ENCODE measurements around the gene F7. TPM values are rescaled to one million over a fixed set of nuclear protein-coding genes. Genes with fewer than 3 reads are reported as not detected.
A peak's percentile ranks its signal among the peaks of the same experiment; 100 is the strongest.

Gene F7
- total and polyA plus RNA-seq, 2 donors (not counting 1 experiment from before 2014, with no cell fraction given), result not detected

DNA sequence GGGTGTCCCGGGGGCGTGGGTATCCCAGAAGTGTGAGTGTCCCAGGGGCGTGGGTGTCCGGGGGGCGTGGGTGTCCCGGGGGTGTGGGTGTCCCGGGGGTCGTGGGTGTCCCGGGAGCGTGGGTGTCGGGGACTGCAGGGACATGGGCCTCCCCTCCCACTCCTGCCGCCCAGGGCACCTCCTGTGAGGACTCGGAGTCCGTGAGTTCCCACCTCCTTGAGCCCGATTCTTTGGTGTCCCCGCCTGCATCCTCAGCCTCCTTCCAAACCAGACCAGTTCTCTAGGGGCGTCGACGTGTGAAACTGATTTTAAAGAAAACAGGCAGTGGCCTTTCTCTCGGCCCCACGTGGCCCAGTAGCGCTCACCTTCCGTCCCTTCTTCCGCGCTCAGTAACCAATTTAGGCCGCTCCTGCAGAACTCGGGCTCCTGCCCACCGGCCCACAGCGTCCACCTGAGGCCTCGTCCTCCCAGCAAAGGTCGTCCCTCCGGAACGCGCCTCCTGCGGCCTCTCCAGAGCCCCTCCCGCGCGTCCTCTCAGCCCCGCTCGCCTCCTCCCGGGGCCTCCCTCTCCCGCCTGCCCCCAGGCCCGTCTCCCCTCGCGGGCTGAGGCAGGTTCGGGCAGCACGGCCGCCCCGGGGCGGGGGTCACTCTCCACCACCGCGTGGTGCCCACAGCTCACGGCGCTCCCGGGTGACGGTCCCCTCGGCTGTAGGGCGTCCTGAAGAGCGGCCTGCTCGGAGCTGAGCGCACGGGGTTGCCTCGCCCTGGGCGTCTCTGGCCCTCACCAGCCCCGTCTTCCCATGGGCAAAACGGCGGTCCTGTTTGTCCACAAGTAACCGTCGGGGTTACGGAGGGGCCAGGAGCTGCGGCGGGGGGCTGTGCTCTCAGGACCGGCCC lies 3.8 kb downstream of the F7 start:
- peaks cover 0 to 3% of the 10 kb centered on the region in 2 donors for H3K4me1 ChIP-seq (ENCODE audit: control insufficient read depth in 2 of 2, insufficient read depth in 2 of 2, low read length in 2 of 2)
- no peaks in the 10 kb centered on the region for H3K79me2 ChIP-seq (ENCODE audit: control insufficient read depth, insufficient read depth, low read length)
- H3K27ac ChIP-seq (ENCODE audit: low read length in 2 of 2), result no peak overlapping the region
- ATAC-seq (ENCODE audit: low read depth) (no peak), DNase-seq (no peak)
- H3K4me1 Mint-ChIP-seq, result no peaks in the 10 kb centered on the region
- H3K27me3 Mint-ChIP-seq, result peaks cover 3% of the 10 kb centered on the region
- no peak overlapping the region for H3K4me3 ChIP-seq (ENCODE audit: control extremely low read depth in 1 of 5, extremely low read depth in 1 of 5, insufficient read depth in 1 of 5, low read depth in 2 of 5, low read length in 4 of 5)
- H2AFZ ChIP-seq (ENCODE audit: insufficient read depth, low read depth, low read length, poor library complexity, severe bottlenecking), result no peak overlapping the region
- no peaks in the 10 kb centered on the region for H4K20me1 ChIP-seq (ENCODE audit: control insufficient read depth, insufficient read depth, low read length, poor library complexity, severe bottlenecking)
- H3K27ac Mint-ChIP-seq, result no peak overlapping the region
- no peak overlapping the region for H3K9ac ChIP-seq (ENCODE audit: low read length)
- ChIA-PET CTCF (no interaction called here), POLR2A (no interaction called here)
- no peaks in the 10 kb centered on the region for H3K36me3 ChIP-seq (replicated peaks in 1 of 2; ENCODE audit: control extremely low read depth in 1 of 2, control insufficient read depth in 1 of 2, extremely low read depth in 1 of 2, insufficient read depth in 2 of 2, low read length in 1 of 2)
- peaks cover 0 to 19% (median 2%) of the 10 kb centered on the region in 4 experiments for H3K27me3 ChIP-seq (replicated peaks in 1 of 4; ENCODE audit: control extremely low read depth in 1 of 4, control insufficient read depth in 3 of 4, insufficient read depth in 4 of 4, low read length in 3 of 4)
- intact Hi-C loops (cut with micrococcal nuclease), result no loop called here
- TF ChIP-seq CTCF (IDR thresholded peaks at IDR 0.05) (no peak), EZH2 (IDR thresholded peaks at IDR 0.05; ENCODE audit: borderline replicate concordance, insufficient read depth, low read depth, low read length, poor library complexity, severe bottlenecking) (no peak)
- peak overlapping the region; percentile 60 for H3K4me2 ChIP-seq (replicated peaks; ENCODE audit: low read depth, low read length, poor library complexity, severe bottlenecking)
- 42% methylated on average over 71 of the region's 73 CpGs for WGBS (ENCODE audit: insufficient coverage)
- H3K9me3 Mint-ChIP-seq (ENCODE audit: insufficient read depth), result no peaks in the 10 kb centered on the region
- peaks cover 0 to 18% (median 0%) of the 10 kb centered on the region in 3 donors for H3K9me3 ChIP-seq (ENCODE audit: control extremely low read depth in 1 of 3, control insufficient read depth in 2 of 3, insufficient read depth in 1 of 3, low read length in 2 of 3)
- H3K4me3 Mint-ChIP-seq, result peak overlapping the region; percentile 23

Data from B cell (primary cell).